Activated CD4-positive, alpha-beta memory T cell treated with anti-CD3 and anti-CD28 coated beads, Interleukin-2, amount 10 ng/mL, durations not matched to agents 7 days and 5 days (primary cell): ENCODE measurements around the gene FOSL1. TPM values are rescaled to one million over a fixed set of nuclear protein-coding genes. Genes with fewer than 3 reads are reported as not detected.

ENCODE experiments used
- CTCF ChIA-PET: fragments of 350-600 bp; sonication (Branson Sonifier 250); formaldehyde crosslinking; loops from one replicate; lab custom pipeline; 2021; ENCODE audit warnings: antibody characterized with exemption, inconsistent platforms; lab: Charles Lee
- POLR2A ChIA-PET: fragments of 350-600 bp; sonication (Branson Sonifier 250); formaldehyde crosslinking; loops from one replicate; lab custom pipeline; 2021; ENCODE audit warnings: antibody characterized with exemption; lab: Charles Lee
- DNase-seq: peaks from one replicate; pipeline ENCODE4 v3.0.0-alpha.2; 2020
- H3K27ac Mint-ChIP-seq: one replicate; pipeline ENCODE4 v1.8.0; 2021; ENCODE audit warnings: mild to moderate bottlenecking, mixed read lengths
- H3K27me3 Mint-ChIP-seq: one replicate; pipeline ENCODE4 v1.8.0; 2021; ENCODE audit warnings: mixed read lengths
- H3K36me3 Mint-ChIP-seq: one replicate; pipeline ENCODE4 v1.8.0; 2021; ENCODE audit warnings: low read depth, mixed read lengths
- H3K4me1 Mint-ChIP-seq: one replicate; pipeline ENCODE4 v1.8.0; 2021; ENCODE audit warnings: mixed read lengths
- H3K4me3 Mint-ChIP-seq: one replicate; pipeline ENCODE4 v1.8.0; 2021; ENCODE audit warnings: mild to moderate bottlenecking, mixed read lengths
- H3K9me3 Mint-ChIP-seq: one replicate; pipeline ENCODE4 v1.8.0; 2021; ENCODE audit warnings: mixed read lengths
- total RNA-seq, 2 experiments: library from RNA; stranded (reverse); gene quantifications; one replicate each; pipeline ENCODE4 v1.2.3, GENCODE V29; 2021

Gene FOSL1
- total RNA-seq, 2 experiments from 2014 or later: 4.5 to 5.0 TPM

- Mint-ChIP-seq H3K4me1 (peaks cover 42% of the 10 kb centered on the region), H3K27me3 (no peaks in the 10 kb centered on the region), H3K9me3 (no peaks in the 10 kb centered on the region), H3K36me3 (peaks cover 30% of the 10 kb centered on the region), H3K27ac (peak within 1 kb of the TSS; percentile 87), H3K4me3 (peak within 1 kb of the TSS; percentile 93)
- no peak for DNase-seq
- CTCF ChIA-PET: interaction anchor here (1.2 to 2.8 kb wide), 6 partner anchors 17 to 68 kb away, joined by 3 to 11 read pairs (median 6); partner anchors contain the start of genes CCDC85B, FIBP and MUS81
- POLR2A ChIA-PET: interaction anchor here (0.8 to 3.6 kb wide), 17 partner anchors 9 to 84 kb away, joined by 3 to 50 read pairs (median 8); partner anchors contain the start of genes BANF1, CCDC85B, CFL1 and FIBP
Observed at GRCh38 chr11:65918211-65919140, 18.3 kb upstream of the FOSL1 start, which contains the start of gene C11orf68. Gene C11orf68 (minus strand): TSS chr11:65919062. CDS start chr11:65919031, 31 bp downstream.

GRCh38 chr11:65917434-65918210 is 17.4 kb upstream of the FOSL1 start:
- H3K27me3 Mint-ChIP-seq: no peaks in the 10 kb centered on the region
- no peak overlapping the region for H3K27ac Mint-ChIP-seq
- no peaks in the 10 kb centered on the region for H3K9me3 Mint-ChIP-seq
- ChIA-PET CTCF (interaction anchor here (0.7 to 2.8 kb wide), 7 partner anchors 16 to 69 kb away, joined by 3 to 11 read pairs (median 6); partner anchors contain the start of genes CCDC85B, FIBP and MUS81), POLR2A (interaction anchor here (0.8 to 3.6 kb wide), 15 partner anchors 9 to 85 kb away, joined by 3 to 50 read pairs (median 10); partner anchors contain the start of genes BANF1, CCDC85B, CFL1 and FIBP)
- H3K36me3 Mint-ChIP-seq: peaks cover 26% of the 10 kb centered on the region
- DNase-seq: no peak
- H3K4me3 Mint-ChIP-seq: peak overlapping the region; percentile 93
- peaks cover 39% of the 10 kb centered on the region for H3K4me1 Mint-ChIP-seq

GRCh38 chr11:65917077-65917433 is 16.9 kb upstream of the FOSL1 start:
- Mint-ChIP-seq H3K4me3 (peak overlapping the region; percentile 68), H3K4me1 (peaks cover 35% of the 10 kb centered on the region), H3K27ac (no peak overlapping the region), H3K36me3 (peaks cover 21% of the 10 kb centered on the region), H3K27me3 (no peaks in the 10 kb centered on the region), H3K9me3 (no peaks in the 10 kb centered on the region)
- ChIA-PET CTCF (interaction anchor here (0.7 to 2.7 kb wide), 3 partner anchors 29 to 69 kb away, joined by 3 to 7 read pairs (median 4); partner anchors contain the start of genes FIBP and MUS81), POLR2A (interaction anchor here (0.8 to 3.6 kb wide), 5 partner anchors 11 to 86 kb away, joined by 3 to 50 read pairs (median 17); partner anchors contain the start of genes BANF1, CCDC85B, FIBP and FOSL1)
- DNase-seq: no peak

- no peak for DNase-seq
- POLR2A ChIA-PET: interaction anchor here (1.0 to 2.2 kb wide), 4 partner anchors 12 to 25 kb away, joined by 4 to 8 read pairs (median 6); no protein-coding TSS in a partner anchor
- Mint-ChIP-seq H3K9me3 (no peaks in the 10 kb centered on the region), H3K36me3 (peaks cover 17% of the 10 kb centered on the region), H3K27me3 (no peaks in the 10 kb centered on the region), H3K4me3 (peak overlapping the region; percentile 68), H3K4me1 (peaks cover 36% of the 10 kb centered on the region), H3K27ac (no peak overlapping the region)
- CTCF ChIA-PET: interaction anchor here (2.7 kb wide), 1 partner anchor 57 kb away, joined by 7 read pairs; the partner anchor contains the start of gene MUS81
Observed at GRCh38 chr11:65916391-65916790, 16.2 kb upstream of the FOSL1 start.

GRCh38 chr11:65915821-65916251 is 15.6 kb upstream of the FOSL1 start:
- Mint-ChIP-seq H3K4me3 (no peak overlapping the region), H3K9me3 (no peaks in the 10 kb centered on the region), H3K4me1 (peaks cover 34% of the 10 kb centered on the region), H3K27me3 (no peaks in the 10 kb centered on the region), H3K36me3 (peaks cover 16% of the 10 kb centered on the region), H3K27ac (no peak overlapping the region)
- no peak for DNase-seq
- POLR2A ChIA-PET: interaction anchor here (1.0 to 2.2 kb wide), 4 partner anchors 12 to 25 kb away, joined by 4 to 8 read pairs (median 6); no protein-coding TSS in a partner anchor
- CTCF ChIA-PET: interaction anchor here (0.5 kb wide), 1 partner anchor 28 kb away, joined by 3 read pairs; the partner anchor contains the start of gene FIBP

GRCh38 chr11:65915101-65915820 is 15.1 kb upstream of the FOSL1 start:
- CTCF ChIA-PET: interaction anchor here (0.5 kb wide), 1 partner anchor 27 kb away, joined by 3 read pairs; the partner anchor contains the start of gene FIBP
- H3K27me3 Mint-ChIP-seq: no peaks in the 10 kb centered on the region
- no peak overlapping the region for H3K27ac Mint-ChIP-seq
- POLR2A ChIA-PET: interaction anchor here (0.7 to 2.2 kb wide), 6 partner anchors 13 to 24 kb away, joined by 3 to 8 read pairs (median 4); partner anchors contain the start of gene FOSL1
- DNase-seq: no peak
- peaks cover 29% of the 10 kb centered on the region for H3K4me1 Mint-ChIP-seq
- H3K36me3 Mint-ChIP-seq: peaks cover 13% of the 10 kb centered on the region
- no peak overlapping the region for H3K4me3 Mint-ChIP-seq
- no peaks in the 10 kb centered on the region for H3K9me3 Mint-ChIP-seq

- Mint-ChIP-seq H3K27ac (no peak overlapping the region), H3K36me3 (peaks cover 5% of the 10 kb centered on the region), H3K27me3 (peaks cover 2% of the 10 kb centered on the region), H3K4me3 (no peak overlapping the region), H3K9me3 (no peaks in the 10 kb centered on the region), H3K4me1 (peaks cover 29% of the 10 kb centered on the region)
- DNase-seq: no peak
- ChIA-PET POLR2A (interaction anchor here (1.3 to 2.7 kb wide), 4 partner anchors 12 to 22 kb away, joined by 4 to 10 read pairs (median 6); partner anchors contain the start of gene CCDC85B), CTCF (interaction anchor here (1.6 to 1.7 kb wide), 2 partner anchors 25 to 28 kb away, joined by 4 to 6 read pairs; partner anchors contain the start of gene FIBP)
Observed at GRCh38 chr11:65912845-65913244, 12.7 kb upstream of the FOSL1 start.

- Mint-ChIP-seq H3K4me1 (peaks cover 23% of the 10 kb centered on the region), H3K9me3 (no peaks in the 10 kb centered on the region), H3K36me3 (peaks cover 2% of the 10 kb centered on the region), H3K27me3 (peaks cover 3% of the 10 kb centered on the region), H3K27ac (no peak overlapping the region), H3K4me3 (no peak overlapping the region)
- ChIA-PET CTCF (interaction anchor here (0.7 to 1.7 kb wide), 4 partner anchors 13 to 27 kb away, joined by 3 to 6 read pairs (median 5); partner anchors contain the start of genes CCDC85B and FIBP), POLR2A (interaction anchor here (1.2 to 2.7 kb wide), 5 partner anchors 11 to 21 kb away, joined by 3 to 10 read pairs (median 4); partner anchors contain the start of gene CCDC85B)
- DNase-seq: no peak
Observed at GRCh38 chr11:65911682-65912568, 11.7 kb upstream of the FOSL1 start.

GRCh38 chr11:65907878-65908277 is 7.7 kb upstream of the FOSL1 start:
- Mint-ChIP-seq H3K9me3 (no peaks in the 10 kb centered on the region), H3K4me1 (peaks cover 10% of the 10 kb centered on the region), H3K27ac (no peak overlapping the region), H3K36me3 (no peaks in the 10 kb centered on the region), H3K27me3 (peaks cover 8% of the 10 kb centered on the region), H3K4me3 (no peak overlapping the region)
- DNase-seq: no peak
- CTCF ChIA-PET: no interaction called here
- POLR2A ChIA-PET: interaction anchor here (1.0 to 2.3 kb wide), 2 partner anchors 9 to 12 kb away, joined by 4 to 7 read pairs; no protein-coding TSS in a partner anchor

- no peaks in the 10 kb centered on the region for H3K9me3 Mint-ChIP-seq
- H3K36me3 Mint-ChIP-seq: no peaks in the 10 kb centered on the region
- ChIA-PET POLR2A (interaction anchor here (0.8 to 2.3 kb wide), 5 partner anchors 8 to 46 kb away, joined by 3 to 11 read pairs (median 4); partner anchors contain the start of genes C11orf68, CCDC85B and MUS81), CTCF (interaction anchor here (0.7 to 2.1 kb wide), 4 partner anchors 12 to 22 kb away, joined by 3 to 21 read pairs (median 4); partner anchors contain the start of gene CCDC85B)
- peaks cover 21% of the 10 kb centered on the region for H3K4me1 Mint-ChIP-seq
- H3K27me3 Mint-ChIP-seq: peaks cover 12% of the 10 kb centered on the region
- no peak overlapping the region for H3K4me3 Mint-ChIP-seq
- no peak overlapping the region for H3K27ac Mint-ChIP-seq
- DNase-seq: no peak
Observed at GRCh38 chr11:65906602-65907001, 6.4 kb upstream of the FOSL1 start.
